ENCODE measurements around the gene HIPK2. TPM values are rescaled to one million over a fixed set of nuclear protein-coding genes. Genes with fewer than 3 reads are reported as not detected.
A peak's percentile ranks its signal among the peaks of the same experiment; 100 is the strongest.

Gene HIPK2
- total and polyA plus RNA-seq, 10 of the 15 experiments (the other 5 are each of a cell fraction or from before 2014, with no cell fraction given): 1.7 to 39.0 (median 9.4) TPM

DNA sequence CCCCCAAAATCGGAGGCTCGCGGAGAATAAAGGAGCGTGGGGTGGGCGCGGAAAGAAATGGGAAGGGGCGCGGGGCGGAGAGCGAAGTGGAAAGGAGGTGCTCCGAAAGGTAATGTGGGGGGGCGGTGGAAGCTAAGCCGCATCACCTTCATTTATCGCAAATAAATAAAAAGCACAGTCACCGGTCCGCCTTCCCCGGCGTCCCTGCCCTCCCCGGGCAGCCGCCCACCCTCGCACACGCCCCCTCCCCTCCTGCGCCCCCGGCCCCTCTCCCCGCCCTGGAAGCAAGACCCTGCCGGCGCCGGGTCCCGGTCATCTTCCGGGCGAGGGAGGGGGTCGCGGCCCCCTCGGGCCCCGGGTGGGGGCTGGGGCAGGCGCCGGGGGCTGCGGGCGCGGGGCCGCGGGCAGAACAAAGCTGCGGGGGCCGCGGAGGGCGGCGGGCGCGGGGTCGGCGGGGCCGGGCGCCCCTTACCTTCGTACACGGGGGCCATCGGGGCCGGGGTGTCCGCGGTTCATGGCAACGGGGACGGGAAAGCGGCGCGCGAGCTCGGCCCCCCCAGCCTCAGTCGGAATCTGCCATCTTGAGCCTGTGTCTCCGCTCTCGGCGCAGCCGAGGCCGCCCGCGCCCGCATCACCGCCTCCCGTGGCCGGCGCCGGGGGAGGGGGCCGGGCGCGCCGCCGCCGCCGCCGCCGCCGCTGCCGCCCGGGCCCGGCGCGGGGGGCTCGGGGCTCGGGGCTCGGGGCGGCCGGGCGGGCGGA, 486 bp downstream of the HIPK2 start (continued):
- no peak for TF ChIP-seq NFXL1 (IDR thresholded peaks at IDR 0.05; ENCODE audit: borderline replicate concordance)
- no peak for TF ChIP-seq ASH2L (IDR thresholded peaks at IDR 0.05; ENCODE audit: borderline replicate concordance, low read depth)
- TF ChIP-seq NFIC (IDR thresholded peaks at IDR 0.05; ENCODE audit: low read depth, low read length): no peak
- no peak for TF ChIP-seq RELA (IDR thresholded peaks at IDR 0.05; ENCODE audit: borderline replicate concordance, partially characterized antibody)
- TF ChIP-seq, protein P1, sequence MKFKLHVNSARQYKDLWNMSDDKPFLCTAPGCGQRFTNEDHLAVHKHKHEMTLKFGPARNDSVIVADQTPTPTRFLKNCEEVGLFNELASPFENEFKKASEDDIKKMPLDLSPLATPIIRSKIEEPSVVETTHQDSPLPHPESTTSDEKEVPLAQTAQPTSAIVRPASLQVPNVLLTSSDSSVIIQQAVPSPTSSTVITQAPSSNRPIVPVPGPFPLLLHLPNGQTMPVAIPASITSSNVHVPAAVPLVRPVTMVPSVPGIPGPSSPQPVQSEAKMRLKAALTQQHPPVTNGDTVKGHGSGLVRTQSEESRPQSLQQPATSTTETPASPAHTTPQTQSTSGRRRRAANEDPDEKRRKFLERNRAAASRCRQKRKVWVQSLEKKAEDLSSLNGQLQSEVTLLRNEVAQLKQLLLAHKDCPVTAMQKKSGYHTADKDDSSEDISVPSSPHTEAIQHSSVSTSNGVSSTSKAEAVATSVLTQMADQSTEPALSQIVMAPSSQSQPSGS (IDR thresholded peaks at IDR 0.05; ENCODE audit: low read length): no peak
- no peak for TF ChIP-seq NBN (IDR thresholded peaks at IDR 0.05)
- no peak for TF ChIP-seq CREM (IDR thresholded peaks at IDR 0.05; ENCODE audit: low read depth)
- no peak for TF ChIP-seq SMARCA5 (IDR thresholded peaks at IDR 0.05)
- TF ChIP-seq, protein P2, sequence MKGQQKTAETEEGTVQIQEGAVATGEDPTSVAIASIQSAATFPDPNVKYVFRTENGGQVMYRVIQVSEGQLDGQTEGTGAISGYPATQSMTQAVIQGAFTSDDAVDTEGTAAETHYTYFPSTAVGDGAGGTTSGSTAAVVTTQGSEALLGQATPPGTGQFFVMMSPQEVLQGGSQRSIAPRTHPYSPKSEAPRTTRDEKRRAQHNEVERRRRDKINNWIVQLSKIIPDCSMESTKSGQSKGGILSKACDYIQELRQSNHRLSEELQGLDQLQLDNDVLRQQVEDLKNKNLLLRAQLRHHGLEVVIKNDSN (IDR thresholded peaks at IDR 0.05; ENCODE audit: borderline replicate concordance, extremely low read length, insufficient read depth, low read depth, low read length): no peak
- TF ChIP-seq, protein P3, sequence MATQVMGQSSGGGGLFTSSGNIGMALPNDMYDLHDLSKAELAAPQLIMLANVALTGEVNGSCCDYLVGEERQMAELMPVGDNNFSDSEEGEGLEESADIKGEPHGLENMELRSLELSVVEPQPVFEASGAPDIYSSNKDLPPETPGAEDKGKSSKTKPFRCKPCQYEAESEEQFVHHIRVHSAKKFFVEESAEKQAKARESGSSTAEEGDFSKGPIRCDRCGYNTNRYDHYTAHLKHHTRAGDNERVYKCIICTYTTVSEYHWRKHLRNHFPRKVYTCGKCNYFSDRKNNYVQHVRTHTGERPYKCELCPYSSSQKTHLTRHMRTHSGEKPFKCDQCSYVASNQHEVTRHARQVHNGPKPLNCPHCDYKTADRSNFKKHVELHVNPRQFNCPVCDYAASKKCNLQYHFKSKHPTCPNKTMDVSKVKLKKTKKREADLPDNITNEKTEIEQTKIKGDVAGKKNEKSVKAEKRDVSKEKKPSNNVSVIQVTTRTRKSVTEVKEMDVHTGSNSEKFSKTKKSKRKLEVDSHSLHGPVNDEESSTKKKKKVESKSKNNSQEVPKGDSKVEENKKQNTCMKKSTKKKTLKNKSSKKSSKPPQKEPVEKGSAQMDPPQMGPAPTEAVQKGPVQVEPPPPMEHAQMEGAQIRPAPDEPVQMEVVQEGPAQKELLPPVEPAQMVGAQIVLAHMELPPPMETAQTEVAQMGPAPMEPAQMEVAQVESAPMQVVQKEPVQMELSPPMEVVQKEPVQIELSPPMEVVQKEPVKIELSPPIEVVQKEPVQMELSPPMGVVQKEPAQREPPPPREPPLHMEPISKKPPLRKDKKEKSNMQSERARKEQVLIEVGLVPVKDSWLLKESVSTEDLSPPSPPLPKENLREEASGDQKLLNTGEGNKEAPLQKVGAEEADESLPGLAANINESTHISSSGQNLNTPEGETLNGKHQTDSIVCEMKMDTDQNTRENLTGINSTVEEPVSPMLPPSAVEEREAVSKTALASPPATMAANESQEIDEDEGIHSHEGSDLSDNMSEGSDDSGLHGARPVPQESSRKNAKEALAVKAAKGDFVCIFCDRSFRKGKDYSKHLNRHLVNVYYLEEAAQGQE (IDR thresholded peaks at IDR 0.05; ENCODE audit: low read depth, low read length): no peak
- no peak for TF ChIP-seq BCL11A (IDR thresholded peaks at IDR 0.05; ENCODE audit: low read depth, low read length)
- no peak for TF ChIP-seq JUNB (IDR thresholded peaks at IDR 0.05)
- no peak for TF ChIP-seq RAD21 (IDR thresholded peaks at IDR 0.05; ENCODE audit: insufficient read depth, low read depth, low read length)
- no peak for TF ChIP-seq CREB1 (IDR thresholded peaks at IDR 0.05; ENCODE audit: low read depth)
- TF ChIP-seq TCF3 (IDR thresholded peaks at IDR 0.05; ENCODE audit: borderline replicate concordance, insufficient read depth, low read depth, low read length): no peak
- TF ChIP-seq, protein P4, sequence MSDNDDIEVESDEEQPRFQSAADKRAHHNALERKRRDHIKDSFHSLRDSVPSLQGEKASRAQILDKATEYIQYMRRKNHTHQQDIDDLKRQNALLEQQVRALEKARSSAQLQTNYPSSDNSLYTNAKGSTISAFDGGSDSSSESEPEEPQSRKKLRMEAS (IDR thresholded peaks at IDR 0.05; ENCODE audit: low read depth, low read length): no peak
- no peak for TF ChIP-seq TBL1XR1 (IDR thresholded peaks at IDR 0.05; ENCODE audit: low read depth, low read length)
- no peak for TF ChIP-seq ZNF207 (IDR thresholded peaks at IDR 0.05; ENCODE audit: borderline replicate concordance)
- no peak for TF ChIP-seq ZBED1 (IDR thresholded peaks at IDR 0.05; ENCODE audit: borderline replicate concordance)
- TF ChIP-seq, protein P5, sequence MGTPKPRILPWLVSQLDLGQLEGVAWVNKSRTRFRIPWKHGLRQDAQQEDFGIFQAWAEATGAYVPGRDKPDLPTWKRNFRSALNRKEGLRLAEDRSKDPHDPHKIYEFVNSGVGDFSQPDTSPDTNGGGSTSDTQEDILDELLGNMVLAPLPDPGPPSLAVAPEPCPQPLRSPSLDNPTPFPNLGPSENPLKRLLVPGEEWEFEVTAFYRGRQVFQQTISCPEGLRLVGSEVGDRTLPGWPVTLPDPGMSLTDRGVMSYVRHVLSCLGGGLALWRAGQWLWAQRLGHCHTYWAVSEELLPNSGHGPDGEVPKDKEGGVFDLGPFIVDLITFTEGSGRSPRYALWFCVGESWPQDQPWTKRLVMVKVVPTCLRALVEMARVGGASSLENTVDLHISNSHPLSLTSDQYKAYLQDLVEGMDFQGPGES (IDR thresholded peaks at IDR 0.05): no peak
- no peak for TF ChIP-seq ATF7 (IDR thresholded peaks at IDR 0.05; ENCODE audit: low read depth)
- no peak for TF ChIP-seq WRNIP1 (IDR thresholded peaks at IDR 0.05; ENCODE audit: borderline replicate concordance, low read depth, low read length)
- TF ChIP-seq PAX5 (IDR thresholded peaks at IDR 0.05; ENCODE audit: borderline replicate concordance, low read depth, low read length): no peak
- TF ChIP-seq YY1 (IDR thresholded peaks at IDR 0.05; ENCODE audit: low read depth, low read length): peak; percentile 83
- TF ChIP-seq MXI1 (IDR thresholded peaks at IDR 0.05; ENCODE audit: low read depth, low read length): no peak
- TF ChIP-seq POLR2AphosphoS5 (IDR thresholded peaks at IDR 0.05; ENCODE audit: low read length): 0 out of 2 replicates have a peak, but pooled peaks have one; percentile 0

Measured in GM12878 (cell line).